Endodermal cell (in vitro differentiated cells): ENCODE results near the gene GASK1B. TPM values are rescaled to one million over a fixed set of nuclear protein-coding genes. Genes with fewer than 3 reads are reported as not detected.

Source experiments
- DNase-seq: peaks from one replicate; pipeline ENCODE4 v3.0.0-alpha.2; 2017
- H3K27ac ChIP-seq: 2 replicates; pipeline ENCODE4 v1.5.1; 2013; ENCODE audit warnings: mild to moderate bottlenecking, low read depth, low read length, moderate library complexity
- H3K27me3 ChIP-seq: 2 replicates; pipeline ENCODE4 v1.6.1; 2013; ENCODE audit warnings: mild to moderate bottlenecking, low read length, moderate library complexity; ENCODE audit not compliant: insufficient read depth, control insufficient read depth, poor library complexity, severe bottlenecking
- H3K36me3 ChIP-seq: 2 replicates; pipeline ENCODE4 v1.7.0; 2013; ENCODE audit warnings: mild to moderate bottlenecking, low read length, moderate library complexity; ENCODE audit not compliant: control insufficient read depth, insufficient read depth
- H3K4me1 ChIP-seq: one replicate; pipeline ENCODE4 v1.7.0; 2013; ENCODE audit warnings: low read length; ENCODE audit not compliant: control insufficient read depth, insufficient read depth
- H3K4me3 ChIP-seq: 2 replicates; pipeline ENCODE4 v1.5.1; 2013; ENCODE audit warnings: mild to moderate bottlenecking, low read length, moderate library complexity
- H3K9ac ChIP-seq: 2 replicates; pipeline ENCODE4 v1.6.1; 2013; ENCODE audit warnings: mild to moderate bottlenecking, low read length, moderate library complexity; ENCODE audit not compliant: poor library complexity, severe bottlenecking; ENCODE audit errors: extremely low read depth
- H3K9me3 ChIP-seq: 2 replicates; pipeline ENCODE4 v1.6.1; 2013; ENCODE audit warnings: mild to moderate bottlenecking, low read length, moderate library complexity; ENCODE audit not compliant: control insufficient read depth
- H3K27ac Mint-ChIP-seq: 2 replicates; pipeline ENCODE4 v1.8.0; 2020; ENCODE audit warnings: mixed read lengths
- H3K27me3 Mint-ChIP-seq: 2 replicates; pipeline ENCODE4 v1.8.0; 2021; ENCODE audit warnings: mild to moderate bottlenecking, mixed read lengths; ENCODE audit not compliant: insufficient read depth
- H3K36me3 Mint-ChIP-seq: 2 replicates; pipeline ENCODE4 v1.8.0; 2020; ENCODE audit warnings: low read depth, mixed read lengths
- H3K4me1 Mint-ChIP-seq: 2 replicates; pipeline ENCODE4 v1.8.0; 2020; ENCODE audit warnings: mixed read lengths
- H3K4me3 Mint-ChIP-seq: 2 replicates; pipeline ENCODE4 v1.8.0; 2020; ENCODE audit warnings: mild to moderate bottlenecking, moderate library complexity, mixed read lengths
- H3K9me3 Mint-ChIP-seq: 2 replicates; pipeline ENCODE4 v1.8.0; 2020; ENCODE audit warnings: mild to moderate bottlenecking, mixed read lengths
- WGBS, 2 experiments: methylation state at CpG; one replicate each; pipeline versions ENCODE4 v1.1.5 to v1.1.7; 2013; ENCODE audit warnings: missing lambda C conversion rate in 2 of 2, mixed read lengths in 1 of 2; ENCODE audit not compliant: insufficient coverage in 1 of 2, insufficient read length in 1 of 2; 5-methylcytosine and 5-hydroxymethylcytosine counted together
- long read RNA-seq, 4 experiments: library from polyadenylated mRNA in 2 of 4; library from RNA in 1 of 4; library from capped mRNA in 1 of 4; stranded (forward) in 3 of 4; unstranded in 1 of 4; transcript quantifications; one replicate each; pipeline ENCODE4 v2.0.0, GENCODE V29; 2020 to 2021; ENCODE audit warnings: inconsistent platforms in 1 of 4
- polyA plus RNA-seq, 2 experiments: library from polyadenylated mRNA; stranded (reverse); fragments of 50-300 nt; gene quantifications; one replicate each; pipeline ENCODE4 v1.2.3, GENCODE V29; 2013
- total RNA-seq, 2 donors: library from RNA; stranded (reverse); fragmentation: NEBNext Ultra II Directional in 1 of 2; extraction: Animal tissue kit (Norgen Biotek cat#: 25700) in 1 of 2; gene quantifications; 2 replicates in 1 of 2; 3 replicates in 1 of 2; pipeline ENCODE4 v1.2.1, GENCODE V29; 2021
- TF ChIP-seq, protein P1 (sequence below): fragments of 200-600 bp; sonication (generic); conservative IDR thresholded peaks from 2 replicates; pipeline ENCODE4 v1.5.0; 2021; ENCODE audit warnings: antibody characterized with exemption, mild to moderate bottlenecking

Gene GASK1B
- 1 to 10 TPM; 2.3 to 4.4 TPM for total RNA-seq
- 8.7 TPM for polyA plus RNA-seq (2013, experiment 1 of 2)
- 11.1 TPM for polyA plus RNA-seq (2013, experiment 2 of 2)
- long read RNA-seq, experiment 1, full-length matches to known transcripts = 1 of 2 reads
- long read RNA-seq, experiment 1, partial matches to known transcripts = 1 of 2 reads
- long read RNA-seq, experiment 1, other reads (novel, unspliced or antisense) = 0 of 2 reads
- long read RNA-seq, experiment 2, full-length matches to known transcripts = 1 of 7 reads
- long read RNA-seq, experiment 2, partial matches to known transcripts = 6 of 7 reads
- long read RNA-seq, experiment 2, other reads (novel, unspliced or antisense) = 0 of 7 reads
- long read RNA-seq, experiment 3, full-length matches to known transcripts = 7 of 29 reads
- long read RNA-seq, experiment 3, partial matches to known transcripts = 21 of 29 reads
- long read RNA-seq, experiment 3, other reads (novel, unspliced or antisense) = 1 of 29 reads
- long read RNA-seq, experiment 4 = 0 reads

DNA sequence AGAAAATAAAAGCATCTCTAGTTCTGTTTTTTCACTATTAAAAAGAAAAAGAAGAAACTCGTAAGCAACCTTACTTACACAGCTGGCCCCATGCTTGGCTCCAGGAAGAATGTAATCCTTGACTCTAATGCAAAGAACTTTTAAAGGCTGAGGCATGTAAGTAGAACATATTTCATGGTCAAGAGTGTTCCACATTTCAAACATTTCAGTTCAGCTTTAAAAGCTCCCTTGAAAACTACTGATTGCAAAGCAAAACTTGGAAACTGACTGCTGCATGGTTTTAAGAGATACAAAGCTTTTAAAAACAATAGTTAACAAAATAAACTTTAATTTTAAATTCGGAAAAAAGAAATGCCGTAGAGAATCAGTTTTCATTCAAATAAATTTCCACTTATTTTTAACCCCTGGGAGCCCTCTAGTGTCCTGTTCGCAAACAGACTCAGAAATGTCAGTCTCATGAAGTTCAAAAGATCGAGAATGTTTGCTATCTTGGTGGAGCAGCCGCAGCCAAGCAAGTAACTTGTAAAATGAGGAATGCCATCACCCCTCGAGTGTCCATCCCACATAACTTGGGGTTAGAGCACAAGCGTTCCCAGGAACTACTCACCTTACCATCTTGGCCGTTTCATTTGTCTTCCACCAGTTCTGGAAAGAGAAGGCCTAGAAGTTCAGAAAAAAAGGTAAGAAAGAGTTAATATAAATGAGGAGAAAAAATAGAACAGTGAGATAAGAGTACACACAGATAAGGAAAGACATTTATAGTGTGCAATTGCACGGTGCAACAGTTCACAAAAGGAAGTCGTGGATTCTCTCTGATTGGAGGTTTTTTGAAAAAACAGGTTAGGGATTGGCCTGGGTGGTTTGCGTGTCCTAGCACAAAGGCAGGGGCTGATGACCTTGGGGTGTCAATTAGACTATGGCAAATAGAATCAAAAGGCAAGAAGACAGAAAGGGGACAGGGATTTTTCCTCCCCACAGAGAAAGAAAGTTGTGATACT, at the start of gene GASK1B:
TSS of gene GASK1B (minus strand) at position 765 of the 998 bp plus-strand sequence. CDS start 1,650 bp downstream, outside the sequence.
- peaks cover 22% of the 10 kb centered on the region for H3K4me1 Mint-ChIP-seq
- H3K9ac ChIP-seq = no peak within 1 kb of the TSS

DNA sequence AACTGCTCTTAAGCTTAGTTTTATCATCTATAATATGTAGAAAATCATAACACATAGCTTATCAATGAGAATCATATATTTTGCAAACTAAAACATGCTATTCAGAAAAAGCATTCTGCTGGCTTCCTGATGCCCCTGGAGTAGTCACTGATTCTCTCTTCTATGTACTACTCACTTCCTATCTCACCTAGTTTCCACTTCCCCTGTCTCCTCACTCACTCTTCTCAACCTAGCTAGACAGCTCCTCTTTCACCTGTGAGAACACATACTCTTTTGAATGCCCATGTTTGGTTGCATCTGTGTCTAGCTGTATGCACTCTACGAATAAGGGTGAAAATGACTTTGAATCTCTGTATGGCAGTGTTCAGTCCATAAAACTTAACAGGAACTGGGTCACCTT, 46.8 kb upstream of the GASK1B start:
- no peak overlapping the region for H3K9ac ChIP-seq
- TF ChIP-seq, protein P1, sequence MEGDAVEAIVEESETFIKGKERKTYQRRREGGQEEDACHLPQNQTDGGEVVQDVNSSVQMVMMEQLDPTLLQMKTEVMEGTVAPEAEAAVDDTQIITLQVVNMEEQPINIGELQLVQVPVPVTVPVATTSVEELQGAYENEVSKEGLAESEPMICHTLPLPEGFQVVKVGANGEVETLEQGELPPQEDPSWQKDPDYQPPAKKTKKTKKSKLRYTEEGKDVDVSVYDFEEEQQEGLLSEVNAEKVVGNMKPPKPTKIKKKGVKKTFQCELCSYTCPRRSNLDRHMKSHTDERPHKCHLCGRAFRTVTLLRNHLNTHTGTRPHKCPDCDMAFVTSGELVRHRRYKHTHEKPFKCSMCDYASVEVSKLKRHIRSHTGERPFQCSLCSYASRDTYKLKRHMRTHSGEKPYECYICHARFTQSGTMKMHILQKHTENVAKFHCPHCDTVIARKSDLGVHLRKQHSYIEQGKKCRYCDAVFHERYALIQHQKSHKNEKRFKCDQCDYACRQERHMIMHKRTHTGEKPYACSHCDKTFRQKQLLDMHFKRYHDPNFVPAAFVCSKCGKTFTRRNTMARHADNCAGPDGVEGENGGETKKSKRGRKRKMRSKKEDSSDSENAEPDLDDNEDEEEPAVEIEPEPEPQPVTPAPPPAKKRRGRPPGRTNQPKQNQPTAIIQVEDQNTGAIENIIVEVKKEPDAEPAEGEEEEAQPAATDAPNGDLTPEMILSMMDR = no peak
- H3K27me3 Mint-ChIP-seq = no peaks in the 10 kb centered on the region
- H3K4me1 ChIP-seq = no peaks in the 10 kb centered on the region
- H3K27me3 ChIP-seq = no peaks in the 10 kb centered on the region
- no peak overlapping the region for H3K4me3 Mint-ChIP-seq
- H3K36me3 Mint-ChIP-seq = no peaks in the 10 kb centered on the region
- WGBS, 2 experiments = 92 to 100% methylated on average over 1 of the region's 1 CpG
- no peak overlapping the region for H3K27ac Mint-ChIP-seq
- H3K27ac ChIP-seq = no peak overlapping the region
- no peaks in the 10 kb centered on the region for H3K4me1 Mint-ChIP-seq
- H3K4me3 ChIP-seq = no peak overlapping the region
- DNase-seq = no peak
- no peaks in the 10 kb centered on the region for H3K9me3 ChIP-seq
- no peaks in the 10 kb centered on the region for H3K36me3 ChIP-seq
- no peaks in the 10 kb centered on the region for H3K9me3 Mint-ChIP-seq

More for the DNA sequence above, at the start of gene GASK1B:
- Histone ChIP-seq H3K36me3 (no peaks in the 10 kb centered on the region), H3K9me3 (no peaks in the 10 kb centered on the region), H3K4me3 (no peak within 1 kb of the TSS), H3K27ac (no peak within 1 kb of the TSS), H3K4me1 (peaks cover 12% of the 10 kb centered on the region), H3K27me3 (no peaks in the 10 kb centered on the region)
- Mint-ChIP-seq H3K9me3 (no peaks in the 10 kb centered on the region), H3K4me3 (peak within 1 kb of the TSS; percentile 10), H3K27me3 (no peaks in the 10 kb centered on the region), H3K27ac (peak within 1 kb of the TSS; percentile 45), H3K36me3 (peaks cover 2% of the 10 kb centered on the region)
- WGBS, 2 experiments = 49% methylated on average over 8 to 12 of the region's 12 CpGs
- peak; percentile 70 for DNase-seq
- TF ChIP-seq, protein P1 = peak; percentile 86

DNA sequence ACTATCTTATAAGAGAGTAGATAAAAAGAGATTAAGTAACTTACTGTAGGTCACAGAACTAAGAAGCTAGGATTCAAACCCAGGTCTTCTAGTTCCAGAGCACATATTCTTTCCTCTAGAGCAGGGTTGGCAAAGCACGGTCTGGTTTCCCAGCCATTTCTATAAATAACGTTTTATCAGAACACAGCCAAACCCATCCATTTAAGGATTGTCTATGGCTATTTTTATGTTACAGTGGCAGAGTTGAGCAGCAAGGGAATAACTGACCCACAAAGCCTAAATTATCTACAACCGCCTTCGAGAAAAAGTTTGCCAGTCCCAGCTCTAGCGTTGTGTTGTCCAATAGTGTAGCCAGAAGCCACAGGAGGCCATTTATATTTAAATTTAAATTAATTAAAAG, 44.9 kb upstream of the GASK1B start:
- no peaks in the 10 kb centered on the region for H3K4me1 ChIP-seq
- Mint-ChIP-seq H3K9me3 (no peaks in the 10 kb centered on the region), H3K27me3 (no peaks in the 10 kb centered on the region), H3K4me3 (no peak overlapping the region), H3K36me3 (peaks cover 3% of the 10 kb centered on the region), H3K4me1 (no peaks in the 10 kb centered on the region), H3K27ac (no peak overlapping the region)
- H3K4me3 ChIP-seq = no peak overlapping the region
- no peaks in the 10 kb centered on the region for H3K36me3 ChIP-seq
- WGBS, 2 experiments = 90 to 100% methylated on average over 2 to 5 of the region's 5 CpGs
- no peak overlapping the region for H3K9ac ChIP-seq
- no peaks in the 10 kb centered on the region for H3K9me3 ChIP-seq
- TF ChIP-seq, protein P1 = no peak
- H3K27ac ChIP-seq = no peak overlapping the region
- no peaks in the 10 kb centered on the region for H3K27me3 ChIP-seq
- no peak for DNase-seq
